Measurements from ENCODE around the gene FKBP8.
"Not testable (repeated sequence)": the region's sequence is repeated elsewhere in the genome, so short reads cannot be mapped to it uniquely, and the experiment has no call there.

FKBP8 gene

DNA sequence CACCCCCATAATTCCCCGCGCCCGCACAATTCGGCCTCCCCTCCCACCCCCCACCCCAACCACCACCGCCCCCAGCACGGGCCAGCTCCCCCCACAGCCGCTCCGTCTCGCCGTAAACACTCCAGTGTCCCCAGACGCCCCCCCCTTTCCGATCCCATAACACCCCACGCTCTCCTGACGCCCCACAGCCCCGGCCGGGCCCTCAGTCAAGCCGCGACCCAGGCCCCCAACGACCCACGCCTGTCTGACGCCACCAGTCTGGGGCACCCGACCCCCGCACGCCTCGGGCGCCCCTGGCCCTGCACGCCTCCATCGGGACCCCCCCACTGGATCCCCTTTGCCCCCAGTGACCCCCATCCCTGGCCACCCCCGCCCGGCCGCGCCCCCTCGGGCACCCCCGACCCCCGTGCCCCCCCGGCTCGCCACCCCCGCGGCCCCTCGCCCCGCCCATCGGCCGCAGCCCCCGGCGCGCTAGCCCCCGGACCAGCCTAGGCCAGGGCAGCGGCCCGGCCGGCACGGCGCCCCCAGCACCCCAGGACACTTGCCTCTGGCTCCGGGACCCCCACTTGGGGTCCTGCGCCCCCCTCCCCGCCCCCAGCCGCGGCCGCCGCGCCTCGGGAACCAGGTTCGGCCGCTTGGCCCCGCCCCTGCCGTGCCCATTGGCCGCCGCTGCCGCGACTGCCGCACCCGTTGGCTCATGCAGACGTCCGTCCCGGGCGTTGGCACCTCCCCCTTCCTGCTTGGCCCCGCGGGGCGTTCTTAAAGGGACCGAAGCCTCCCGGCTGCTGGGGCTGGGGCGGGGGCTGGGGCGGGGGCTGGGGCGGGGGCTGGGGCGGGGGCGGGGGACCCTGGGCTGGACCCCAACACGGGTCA lies at the start of gene FKBP8:
FKBP8 (minus strand) TSS at position 633 of the 873 bp plus-strand sequence. CDS start 1,603 bp downstream, outside the sequence.
- peak; percentile 89 to 91 for DNase-seq (ENCODE audit: low read depth in 2 of 2, low spot score in 1 of 2)

DNA sequence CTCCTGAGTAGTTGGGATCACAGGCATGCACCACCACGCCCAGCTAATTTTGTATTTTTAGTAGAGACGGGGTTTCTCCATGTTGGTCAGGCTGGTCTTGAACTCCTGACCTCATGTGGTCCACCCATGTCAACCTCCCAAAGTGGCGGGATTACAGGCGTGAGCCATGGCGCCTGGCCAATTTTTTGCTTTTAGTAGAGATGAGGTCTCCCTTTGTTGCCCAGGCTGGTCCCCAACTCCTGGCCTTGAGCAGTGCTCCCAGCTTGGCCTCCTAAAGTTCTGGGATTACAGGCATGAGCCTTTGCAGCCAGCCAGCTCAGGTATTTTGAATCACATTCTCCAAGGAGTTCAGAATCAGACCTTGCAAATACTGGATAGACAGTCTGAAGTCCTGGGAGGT lies 49.4 kb upstream of the FKBP8 start:
- not testable (repeated sequence) for DNase-seq (ENCODE audit: low read depth in 2 of 2, low spot score in 1 of 2)

DNA sequence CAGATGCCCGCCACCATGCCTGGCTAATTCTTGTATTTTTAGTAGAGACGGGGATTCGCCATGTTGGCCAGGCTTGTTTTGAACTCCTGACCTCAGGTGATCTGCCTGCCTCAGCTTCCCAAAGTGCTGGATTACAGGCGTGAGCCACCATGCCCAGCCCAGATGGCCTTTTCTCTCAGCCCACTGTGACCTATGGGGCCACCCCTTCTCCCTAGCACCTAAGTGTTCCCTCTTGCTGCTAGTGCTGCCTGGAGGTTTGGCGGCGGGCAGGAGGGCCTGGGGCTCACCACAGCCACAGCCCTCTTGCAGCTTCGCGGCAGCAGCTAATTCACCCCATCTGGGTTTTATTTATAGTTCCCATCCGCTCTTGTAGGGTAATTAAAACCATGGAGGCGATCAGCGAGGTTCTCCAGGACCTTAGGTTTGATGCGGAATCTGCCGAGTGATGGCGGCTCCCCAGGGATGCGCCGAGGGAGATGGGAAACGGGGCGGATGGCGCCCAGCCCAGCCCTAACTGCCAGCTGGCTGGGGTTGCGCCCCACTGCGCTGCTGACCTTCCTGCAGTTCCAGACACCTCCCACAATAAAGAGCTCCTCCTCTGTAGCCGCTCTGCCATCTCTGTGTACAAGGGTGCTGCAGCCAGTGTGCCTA lies 48.5 kb upstream of the FKBP8 start:
- DNase-seq (ENCODE audit: low read depth in 2 of 2, low spot score in 1 of 2) = no peak

DNA sequence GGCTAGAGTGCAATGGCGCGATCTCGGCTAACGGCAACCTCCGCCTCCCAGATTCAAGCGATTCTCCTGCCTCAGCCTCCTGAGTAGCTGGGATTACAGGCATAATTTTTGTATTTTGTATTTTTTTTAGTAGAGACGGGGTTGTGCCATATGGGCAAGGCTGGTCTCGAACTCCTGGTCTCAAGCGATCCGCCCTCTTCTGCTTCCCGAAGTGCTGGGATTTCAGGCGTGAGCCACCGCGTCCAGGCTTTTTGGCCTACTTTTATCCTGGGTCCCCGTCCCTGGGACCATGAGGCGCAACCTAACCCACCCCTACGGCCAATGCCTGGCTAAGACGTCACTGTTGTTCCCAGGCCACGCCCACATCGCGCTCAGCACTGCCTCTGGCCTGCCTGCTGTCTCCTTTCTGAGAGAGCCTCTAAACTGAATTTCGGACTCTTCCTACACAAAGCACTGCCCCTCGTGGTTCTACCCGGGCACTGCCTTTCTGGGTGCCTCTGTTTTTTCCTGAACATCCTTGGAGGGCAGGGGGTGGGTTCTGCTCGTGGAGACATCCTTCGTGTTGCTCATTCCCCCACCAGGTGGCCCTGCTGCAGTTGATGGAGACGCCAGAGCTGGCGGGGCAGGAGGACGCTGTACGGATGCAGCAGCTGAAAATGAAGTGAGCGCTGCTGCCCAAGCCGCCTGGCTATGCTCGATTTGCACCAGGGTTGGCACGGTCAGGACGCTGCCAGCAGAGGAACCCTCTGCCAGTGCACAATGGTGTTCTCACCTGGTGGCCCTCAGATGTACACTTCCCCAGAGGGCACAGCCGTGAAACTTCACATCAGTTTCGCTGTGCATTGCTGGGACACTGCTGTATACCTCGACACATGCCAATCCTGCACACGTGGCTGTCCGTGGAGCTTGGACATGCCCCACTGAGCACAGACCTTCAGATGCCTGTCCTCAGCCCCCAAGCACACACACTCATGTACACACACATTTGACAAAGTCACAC lies 47.2 kb upstream of the FKBP8 start:
- DNase-seq (ENCODE audit: low read depth in 2 of 2, low spot score in 1 of 2) = no peak

DNA sequence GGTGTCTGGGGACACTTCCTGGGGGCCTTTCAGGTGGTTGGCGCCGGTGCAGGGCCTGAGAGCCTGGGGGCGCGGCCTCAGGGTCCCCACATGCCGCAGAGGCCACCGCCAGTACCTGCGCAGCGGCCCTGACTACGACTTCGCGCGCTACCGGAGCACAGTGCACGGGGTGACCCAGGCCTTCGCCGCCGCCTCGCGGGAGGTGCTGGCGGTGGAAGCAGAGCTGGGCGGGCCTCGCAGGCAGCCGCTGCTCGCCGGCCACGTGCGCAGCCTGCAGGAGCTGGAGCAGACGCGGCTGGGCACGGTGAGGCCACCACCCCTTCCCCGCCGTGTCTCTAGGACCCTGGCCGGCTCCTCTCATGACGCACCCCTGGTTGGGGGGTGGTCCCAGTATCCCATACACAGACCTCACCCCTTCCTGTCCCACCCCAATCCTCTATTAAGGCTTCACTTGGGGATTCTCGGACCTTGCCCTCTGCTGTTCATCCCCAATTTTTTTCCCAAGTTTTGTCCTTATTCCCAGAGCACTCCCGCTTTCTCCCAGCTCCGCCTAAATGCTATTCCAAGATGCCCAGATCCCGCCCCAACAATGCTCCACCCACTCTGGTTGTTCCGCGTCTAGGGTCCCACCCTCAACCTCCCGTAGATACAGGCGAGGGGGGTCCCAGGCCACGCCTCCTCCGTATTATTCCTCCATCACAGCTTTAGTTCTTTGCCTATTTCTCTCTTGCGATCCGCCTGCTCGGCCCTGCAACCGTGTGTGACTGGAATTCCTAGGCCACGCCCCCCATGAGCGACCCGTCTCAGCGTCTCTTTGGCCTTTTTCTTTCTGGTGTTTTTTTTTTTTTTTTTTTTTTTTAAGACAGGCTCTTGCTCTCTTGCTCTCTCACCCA lies 46.3 kb upstream of the FKBP8 start:
- peak in 1 of 2 donors; percentile 38 for DNase-seq (ENCODE audit: low read depth in 2 of 2, low spot score in 1 of 2)

DNA sequence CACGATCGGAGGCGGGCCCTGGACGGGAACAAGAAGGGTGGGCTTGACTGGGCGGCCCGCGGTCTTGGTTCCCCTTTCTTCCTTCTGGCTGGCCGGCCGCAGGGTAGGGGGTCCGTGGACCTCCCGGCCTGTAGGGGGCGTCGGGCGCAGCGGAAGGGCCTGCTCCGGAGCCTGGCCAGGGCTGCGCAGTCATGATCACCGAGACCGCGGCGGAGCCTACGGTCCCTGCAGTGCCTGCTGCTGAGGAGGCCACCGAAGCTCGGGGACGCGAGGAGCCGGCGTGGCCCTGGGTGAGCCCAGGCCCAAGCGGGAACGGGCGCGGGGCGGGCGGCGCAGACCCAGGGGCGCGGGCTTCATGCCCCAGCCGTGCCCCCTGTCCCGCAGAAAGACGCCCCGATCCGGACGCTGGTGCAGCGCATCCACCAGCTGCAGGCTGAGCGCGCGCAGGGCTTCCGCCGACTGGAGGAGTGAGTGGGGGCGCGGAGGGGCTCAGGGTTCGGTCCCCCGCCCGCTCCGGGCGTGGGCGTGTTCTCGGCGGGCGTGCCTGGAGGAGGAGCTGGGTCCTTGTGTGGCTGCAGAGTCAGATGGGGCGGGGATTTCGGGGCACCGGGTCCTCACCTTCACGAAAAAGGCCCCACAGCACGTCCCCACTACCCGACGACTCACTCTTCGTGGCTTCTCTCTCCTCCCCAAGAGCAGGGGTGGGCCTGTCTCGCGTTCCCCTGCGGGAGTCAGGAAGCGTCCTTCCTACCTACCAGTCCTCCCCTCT lies 45.4 kb upstream of the FKBP8 start, which contains the start of gene REX1BD:
REX1BD (plus strand) TSS at position 188 of the 769 bp plus-strand sequence; CDS start at position 192, 4 bp downstream.
- peak; percentile 66 to 77 for DNase-seq (ENCODE audit: low read depth in 2 of 2, low spot score in 1 of 2)

DNA sequence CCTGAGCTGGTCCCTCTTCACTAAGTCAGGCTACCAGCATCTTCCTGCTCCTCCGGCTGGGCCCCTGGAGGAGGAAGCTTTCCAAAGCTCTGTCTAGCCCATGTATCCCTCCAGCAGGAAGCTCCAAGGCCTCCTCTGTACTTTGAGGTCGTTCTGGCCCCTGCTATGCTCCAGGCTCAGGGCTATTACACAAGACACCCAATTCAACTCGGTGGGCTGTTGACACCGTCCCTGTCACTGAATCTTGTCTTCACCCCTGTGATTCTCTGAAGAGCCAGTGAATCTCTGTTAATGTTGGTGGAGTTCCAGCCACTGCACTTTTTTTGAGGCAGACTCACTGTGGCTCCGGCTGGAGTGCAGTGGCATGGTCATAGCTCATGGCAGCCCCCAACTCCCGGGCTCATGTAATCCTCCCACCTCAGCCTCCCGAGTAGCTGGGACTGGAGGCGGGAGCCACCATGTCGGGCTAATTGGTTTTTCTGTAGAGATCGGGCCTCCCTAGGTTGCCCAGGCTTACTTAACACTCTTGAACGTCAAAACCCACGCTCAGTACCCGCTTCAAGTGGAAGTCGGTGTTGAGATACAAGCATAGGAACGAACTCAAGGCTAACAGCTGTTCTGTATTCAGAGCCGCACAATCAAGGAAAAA lies 44.7 kb upstream of the FKBP8 start:
- no peak for DNase-seq (ENCODE audit: low read depth in 2 of 2, low spot score in 1 of 2)

DNA sequence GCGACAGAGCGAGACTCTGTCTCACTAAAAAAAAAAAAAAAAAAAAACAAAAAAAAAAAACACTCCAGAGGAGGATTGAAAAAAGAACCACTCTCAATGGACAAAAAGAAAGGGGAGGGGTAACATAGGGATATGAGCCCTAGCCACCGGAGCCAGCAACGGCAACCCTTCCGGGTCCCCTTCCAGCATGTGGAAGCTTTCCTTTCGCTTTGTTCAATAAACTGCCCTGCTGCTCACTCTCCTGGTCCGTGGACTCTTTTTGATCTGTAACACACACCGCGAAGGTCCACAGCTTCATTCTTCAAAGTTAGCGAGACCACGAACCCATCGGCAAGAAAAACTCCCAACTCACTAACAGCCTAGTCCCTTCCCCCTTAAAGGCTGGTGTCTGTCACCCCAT lies 44.2 kb upstream of the FKBP8 start:
- DNase-seq (ENCODE audit: low read depth in 2 of 2, low spot score in 1 of 2) = no peak

DNA sequence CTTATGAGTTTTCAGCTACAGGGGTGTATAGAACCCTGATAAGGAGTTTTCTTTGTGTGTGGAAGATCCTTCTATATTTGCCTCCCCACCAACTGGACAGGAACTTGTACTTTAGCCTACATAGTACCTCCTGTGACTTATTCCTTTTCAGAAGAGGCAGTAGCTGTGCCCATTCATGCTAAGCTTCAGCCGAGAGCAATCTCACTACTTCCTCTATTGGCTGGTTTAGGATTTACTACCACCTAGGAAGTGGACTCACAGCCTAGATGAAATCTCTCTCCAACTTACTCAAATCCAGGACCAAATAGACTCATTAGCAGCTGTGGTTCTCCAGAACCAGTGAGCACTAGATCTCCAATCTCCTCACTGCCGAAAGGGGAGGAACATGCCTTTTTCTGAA lies 42.9 kb upstream of the FKBP8 start:
- no peak for DNase-seq (ENCODE audit: low read depth in 2 of 2, low spot score in 1 of 2)

DNA sequence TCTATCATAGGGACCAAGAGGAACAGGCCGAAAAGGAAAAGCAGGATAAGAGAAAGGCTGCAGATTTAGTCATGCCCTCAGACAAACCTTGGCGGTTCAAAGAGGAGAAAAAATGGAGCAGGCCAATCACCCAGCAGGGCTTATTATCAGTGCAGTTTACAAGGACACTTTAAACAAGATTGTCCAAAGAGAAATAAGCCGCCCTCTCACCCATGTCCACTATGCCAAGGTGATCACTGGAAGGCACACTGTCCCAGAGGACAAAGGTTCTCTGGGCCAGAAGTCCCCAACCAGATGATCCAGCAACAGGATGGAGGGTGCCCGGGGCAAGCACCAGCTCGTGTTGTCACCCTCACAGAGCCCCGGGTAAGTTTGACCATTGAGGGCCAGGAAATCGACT lies 36.9 kb upstream of the FKBP8 start:
- no peak for DNase-seq (ENCODE audit: low read depth in 2 of 2, low spot score in 1 of 2)

DNA sequence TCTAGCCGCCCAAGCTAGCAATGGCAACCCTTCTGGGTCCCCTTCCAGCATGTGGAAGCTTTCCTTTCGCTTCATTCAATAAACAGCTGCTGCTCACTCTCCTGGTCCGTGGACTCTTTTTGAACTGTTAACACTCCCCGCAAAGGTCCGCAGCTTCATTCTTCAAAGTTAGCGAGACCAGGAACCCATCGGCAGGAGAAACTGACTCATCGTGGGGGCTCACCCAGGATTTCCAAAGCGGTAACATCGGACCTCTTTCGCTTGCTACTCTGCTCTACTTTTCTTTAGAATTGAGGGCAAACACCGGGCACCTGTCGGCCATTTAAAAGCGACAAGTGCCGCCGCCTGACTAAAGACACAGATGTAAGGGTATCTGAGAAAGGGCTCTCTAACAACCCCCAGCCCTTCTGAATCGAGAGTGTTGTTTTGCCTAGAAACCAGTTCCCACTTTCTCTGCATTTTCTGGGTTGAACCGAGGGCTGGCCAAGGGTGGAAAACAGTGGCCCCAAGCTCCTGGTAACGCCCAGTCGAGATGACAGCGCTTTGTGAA lies 34.1 kb upstream of the FKBP8 start:
- no peak for DNase-seq (ENCODE audit: low read depth in 2 of 2, low spot score in 1 of 2)

DNA sequence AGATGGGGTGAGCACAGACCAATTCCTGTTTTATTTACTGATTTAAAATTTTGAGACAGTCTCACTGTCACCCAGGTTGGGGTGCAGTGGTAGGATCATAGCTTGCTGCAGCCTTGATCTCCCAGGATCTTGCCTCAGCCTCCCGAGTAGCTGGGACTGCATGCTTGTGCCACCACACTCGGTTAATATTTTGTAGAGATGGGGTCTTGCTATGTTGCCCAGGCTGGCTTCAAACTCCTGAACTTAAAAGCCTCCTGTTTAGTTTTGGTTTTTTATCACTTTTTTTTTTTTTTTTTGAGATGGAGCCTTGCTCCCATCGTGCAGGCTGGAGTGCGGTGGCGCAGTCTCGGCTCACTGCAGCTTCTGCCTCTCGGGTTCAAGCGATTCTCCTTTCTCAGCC lies 33.0 kb upstream of the FKBP8 start:
- DNase-seq (ENCODE audit: low read depth in 2 of 2, low spot score in 1 of 2) = no peak

DNA sequence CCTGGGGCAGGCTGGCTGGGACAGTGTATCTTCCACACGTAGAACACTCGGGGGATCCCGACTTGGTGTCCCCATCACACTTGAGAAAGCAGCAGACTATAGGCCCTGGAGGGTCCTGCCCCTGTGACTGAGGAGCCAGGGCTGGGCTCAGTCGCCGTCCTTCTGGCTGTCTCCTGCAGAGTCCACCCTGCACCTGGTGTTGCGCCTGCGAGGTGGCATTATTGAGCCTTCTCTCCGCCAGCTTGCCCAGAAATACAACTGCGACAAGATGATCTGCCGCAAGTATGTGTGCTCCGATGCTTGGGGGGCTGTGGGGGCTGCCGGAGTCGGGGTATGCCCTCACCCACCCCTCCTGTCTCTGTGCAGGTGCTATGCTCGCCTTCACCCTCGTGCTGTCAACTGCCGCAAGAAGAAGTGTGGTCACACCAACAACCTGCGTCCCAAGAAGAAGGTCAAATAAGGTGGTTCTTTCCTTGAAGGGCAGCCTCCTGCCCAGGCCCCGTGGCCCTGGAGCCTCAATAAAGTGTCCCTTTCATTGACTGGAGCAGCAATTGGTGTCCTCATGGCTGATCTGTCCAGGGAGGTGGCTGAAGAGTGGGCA lies 31.4 kb upstream of the FKBP8 start:
- no peak for DNase-seq (ENCODE audit: low read depth in 2 of 2, low spot score in 1 of 2)

DNA sequence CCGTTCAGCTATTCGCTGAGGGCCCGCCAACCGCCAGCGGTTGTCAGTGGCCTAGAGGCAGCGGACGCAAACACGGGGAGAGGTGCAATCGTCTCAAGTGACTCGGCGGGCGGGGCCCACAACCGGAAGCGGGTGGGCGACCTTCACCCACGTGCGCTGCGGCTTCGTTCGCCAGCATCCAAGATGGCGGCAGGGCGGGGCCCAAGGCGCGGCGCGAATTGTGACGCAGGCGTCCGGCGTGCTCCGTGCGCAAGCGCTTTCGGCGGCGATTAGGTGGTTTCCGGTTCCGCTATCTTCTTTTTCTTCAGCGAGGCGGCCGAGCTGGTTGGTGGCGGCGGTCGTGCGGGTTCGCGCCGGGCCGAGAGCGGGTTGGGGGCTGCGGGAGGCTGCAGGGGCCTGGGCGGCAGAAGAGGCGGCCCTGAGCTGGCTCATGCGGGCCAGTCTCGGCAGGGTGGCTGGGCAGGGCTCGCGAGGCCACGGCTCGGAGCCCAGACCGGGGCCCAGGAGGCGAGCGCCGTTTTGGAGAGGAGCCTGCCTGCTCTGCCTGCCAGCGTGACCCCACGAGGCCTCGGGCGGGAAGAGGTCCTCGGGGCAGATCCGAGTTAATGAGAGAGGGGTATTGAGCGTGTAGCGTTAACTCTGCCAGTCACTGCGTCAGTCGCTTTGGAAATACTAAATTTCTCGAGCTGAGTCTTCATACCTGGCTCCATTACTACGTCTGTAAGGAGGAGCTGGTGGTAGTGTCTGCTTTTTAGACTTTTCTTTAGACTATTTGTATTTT lies 28.4 kb upstream of the FKBP8 start, which contains the start of gene UBA52:
UBA52 (plus strand) TSS at position 294 of the 781 bp plus-strand sequence. CDS start 1,444 bp downstream, outside the sequence.
- peak; percentile 98 for DNase-seq (ENCODE audit: low read depth in 2 of 2, low spot score in 1 of 2)

DNA sequence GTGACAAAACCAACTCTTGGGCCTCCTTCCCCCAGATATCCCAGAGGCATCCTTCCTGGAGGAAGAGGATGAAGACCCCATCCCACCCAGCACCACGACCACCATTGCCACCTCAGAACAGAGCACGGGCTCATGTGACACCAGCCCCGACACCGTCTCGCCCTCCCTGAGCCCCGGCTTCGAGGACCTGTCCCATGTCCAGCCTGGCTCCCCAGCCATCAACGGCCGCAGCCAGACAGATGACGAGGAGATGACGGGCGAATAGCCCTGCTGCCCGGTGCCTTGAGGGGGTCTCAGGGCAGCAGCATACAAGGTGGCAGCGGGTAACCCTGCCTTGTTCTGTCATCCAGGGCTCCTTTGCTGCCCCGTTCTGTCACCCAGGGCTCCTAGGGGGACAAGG lies 25.0 kb upstream of the FKBP8 start:
- DNase-seq (ENCODE audit: low read depth in 2 of 2, low spot score in 1 of 2) = no peak

DNA sequence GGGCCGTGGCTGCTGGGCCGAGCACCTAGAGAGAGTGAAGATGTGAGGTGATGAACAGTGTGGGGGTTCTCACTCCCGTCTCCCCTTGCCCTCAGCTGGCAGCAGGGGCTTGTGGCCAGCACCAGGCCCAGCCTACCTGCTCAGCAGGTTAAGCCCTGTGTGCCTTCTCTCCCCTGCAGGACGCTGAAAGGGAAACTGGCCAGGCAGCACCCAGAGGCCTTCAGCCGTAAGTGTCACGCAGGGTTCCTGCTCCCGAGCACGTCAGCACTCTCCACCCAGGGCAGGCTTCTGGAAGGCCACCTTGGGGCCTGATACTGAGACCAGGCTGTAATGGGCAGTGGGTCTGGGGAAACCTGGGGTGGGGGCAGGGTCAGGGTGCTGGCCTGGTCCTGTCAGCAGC lies 23.6 kb upstream of the FKBP8 start:
- no peak for DNase-seq (ENCODE audit: low read depth in 2 of 2, low spot score in 1 of 2)

DNA sequence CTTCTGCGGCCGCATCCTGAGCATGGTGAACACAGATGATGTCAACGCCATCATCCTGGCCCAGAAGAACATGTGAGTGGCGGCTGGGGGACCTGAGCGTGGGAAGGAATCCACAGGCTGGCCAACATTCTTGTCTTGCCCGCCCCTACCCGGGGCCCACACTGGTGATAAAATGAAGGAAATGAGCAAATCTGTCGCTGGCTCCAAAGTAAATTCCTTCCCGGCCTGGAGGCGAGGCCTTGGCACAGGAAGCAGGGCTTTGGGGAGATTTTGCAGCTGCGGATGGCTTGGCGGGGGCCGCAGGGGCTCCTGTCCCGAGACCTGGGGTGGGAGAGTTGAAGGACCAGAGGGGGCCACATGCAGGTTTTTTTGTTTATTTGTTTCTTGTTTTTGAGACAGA lies 18.7 kb upstream of the FKBP8 start:
- no peak for DNase-seq (ENCODE audit: low read depth in 2 of 2, low spot score in 1 of 2)
